Fibroblast of the aortic adventitia (primary cell): ENCODE data around the gene SLC9A8. TPM values are rescaled to one million over a fixed set of nuclear protein-coding genes. Genes with fewer than 3 reads are reported as not detected.

Experiments
- DNase-seq: peaks from one replicate; pipeline ENCODE4 v3.0.0-alpha.2; 2010; ENCODE audit warnings: low read depth
- H3K4me3 ChIP-seq: 2 replicates; pipeline ENCODE4 v1.5.1; 2011; ENCODE audit warnings: low read depth, mild to moderate bottlenecking, control low read depth, low read length, moderate library complexity
- CTCF ChIP-seq: IDR thresholded peaks from 2 replicates; pipeline ENCODE4 v1.5.1; 2011; ENCODE audit warnings: mild to moderate bottlenecking, low read length, control low read depth, inconsistent platforms; ENCODE audit not compliant: insufficient read depth
- total RNA-seq: library from RNA; depleted of rRNA; stranded (reverse); fragments of >200 nt; gene quantifications from 2 replicates; pipeline ENCODE4 v1.2.3, GENCODE V29; 2012; ENCODE audit warnings: low replicate concordance

The SLC9A8 gene
- total RNA-seq, 1 donor = 10.5 TPM

DNA sequence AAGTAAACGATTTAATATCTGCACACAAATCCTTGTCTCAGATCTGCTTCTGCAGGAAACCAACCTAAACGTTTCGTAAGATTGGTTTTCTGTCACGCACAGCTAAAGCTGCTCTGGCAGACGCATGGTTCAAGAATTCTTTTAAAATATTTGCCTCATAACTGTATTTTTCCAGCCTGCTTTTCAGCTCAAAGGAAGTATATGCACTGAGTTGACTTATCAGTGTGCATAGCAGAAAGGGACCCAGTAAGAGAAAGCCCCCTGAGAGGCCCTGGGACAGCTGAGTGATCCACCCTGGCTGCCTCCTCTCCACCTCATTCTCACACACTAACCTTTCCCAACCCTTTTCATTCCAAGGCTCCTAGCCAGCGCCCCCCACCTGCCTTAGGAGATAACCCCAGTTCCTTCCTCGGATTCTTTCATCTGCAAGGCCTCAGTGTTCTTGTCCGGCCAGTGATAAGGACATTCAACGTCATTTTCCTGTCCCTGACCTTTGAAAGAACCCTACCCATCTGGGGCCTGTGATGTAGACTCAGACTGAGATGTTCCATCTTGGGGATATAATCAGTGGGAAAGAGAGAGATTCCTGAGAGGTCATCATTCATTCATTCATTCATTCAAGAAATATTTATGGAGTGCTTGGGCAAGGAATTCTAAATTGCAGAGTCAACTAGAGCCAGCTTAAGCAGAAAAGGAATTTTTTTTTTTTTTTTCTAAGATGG lies 22.4 kb upstream of the SLC9A8 start:
- TF ChIP-seq CTCF = no peak
- H3K4me3 ChIP-seq = no peak overlapping the region
- DNase-seq = peak; percentile 86

DNA sequence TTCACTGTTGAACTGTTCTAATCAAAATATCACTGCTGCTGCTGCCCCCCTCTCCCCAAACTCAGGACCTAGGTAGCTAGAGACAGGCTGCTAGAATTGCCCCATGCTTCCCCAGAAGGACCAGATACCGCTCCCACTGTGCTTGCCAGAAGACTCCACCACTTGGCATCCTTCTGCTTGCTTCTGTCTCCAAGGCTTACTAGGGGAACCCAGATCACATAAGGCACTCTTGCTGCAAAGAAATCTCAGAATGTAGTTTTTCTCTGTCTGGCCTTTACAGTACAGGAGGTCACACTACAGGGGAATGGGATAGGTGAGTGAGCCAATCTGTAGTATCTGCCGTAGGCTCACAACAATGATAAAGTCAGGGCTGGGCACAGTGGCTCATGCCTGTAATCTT lies 21.5 kb upstream of the SLC9A8 start:
- no peak for TF ChIP-seq CTCF
- DNase-seq = no peak

GRCh38 chr20:49792006-49792405 lies 20.6 kb upstream of the SLC9A8 start:
- no peak for TF ChIP-seq CTCF
- DNase-seq = no peak
- H3K4me3 ChIP-seq = no peak overlapping the region

More for the DNA sequence above, 21.5 kb upstream of the SLC9A8 start:
- no peak overlapping the region for H3K4me3 ChIP-seq

GRCh38 chr20:49792611-49793010 lies 20.0 kb upstream of the SLC9A8 start:
- TF ChIP-seq CTCF = no peak
- no peak overlapping the region for H3K4me3 ChIP-seq
- DNase-seq = no peak

- no peak overlapping the region for H3K4me3 ChIP-seq
- no peak for DNase-seq
- TF ChIP-seq CTCF = no peak
These were observed 18.1 kb upstream of the SLC9A8 start for GRCh38 chr20:49794336-49795134.

DNA sequence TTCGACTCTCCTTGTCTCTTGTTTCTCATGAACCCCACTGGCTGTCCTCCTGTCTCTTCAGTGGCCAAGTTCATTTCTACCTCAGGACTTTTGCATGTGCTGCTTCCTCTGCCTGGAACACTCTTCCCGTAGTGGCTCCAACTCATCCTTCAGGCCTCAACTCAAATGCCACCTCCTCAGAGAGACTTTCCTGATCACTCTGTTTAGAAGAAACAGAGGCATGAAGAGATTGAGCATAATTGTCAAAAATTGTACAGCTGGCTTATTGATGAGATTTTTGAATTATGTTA lies 17.5 kb upstream of the SLC9A8 start:
- no peak overlapping the region for H3K4me3 ChIP-seq
- TF ChIP-seq CTCF = no peak
- DNase-seq = no peak
